GM21786 (cell line): Measurements from ENCODE around the gene IL1RN.

Experiments used
- ATAC-seq: cut with Tn5 transposase; IDR thresholded peaks from one replicate; pipeline ENCODE4 v1.9.1; 2021; ENCODE audit not compliant: unreplicated experiment

Gene IL1RN

GRCh38 chr2:113102133-113102532 lies 25.3 kb upstream of the IL1RN start:
- no peak for ATAC-seq

- no peak for ATAC-seq
Observed at GRCh38 chr2:113103277-113103676, 24.1 kb upstream of the IL1RN start.

GRCh38 chr2:113104054-113104611 lies 23.3 kb upstream of the IL1RN start:
- no peak for ATAC-seq

GRCh38 chr2:113105047-113105785 lies 22.2 kb upstream of the IL1RN start:
- ATAC-seq, result no peak

GRCh38 chr2:113111121-113111520 lies 16.3 kb upstream of the IL1RN start:
- ATAC-seq, result no peak

- ATAC-seq, result no peak
Observed at GRCh38 chr2:113111823-113112287, 15.5 kb upstream of the IL1RN start.

GRCh38 chr2:113112441-113112840 lies 15.0 kb upstream of the IL1RN start:
- ATAC-seq, result no peak

GRCh38 chr2:113112871-113113270 lies 14.5 kb upstream of the IL1RN start:
- ATAC-seq, result no peak

- no peak for ATAC-seq
Observed at GRCh38 chr2:113113807-113114206, 13.6 kb upstream of the IL1RN start.

GRCh38 chr2:113114224-113114945 lies 13.0 kb upstream of the IL1RN start:
- no peak for ATAC-seq

GRCh38 chr2:113114996-113115395 lies 12.4 kb upstream of the IL1RN start:
- ATAC-seq, result no peak

GRCh38 chr2:113116100-113116958 lies 11.1 kb upstream of the IL1RN start:
- ATAC-seq, result peak; percentile 62

- no peak for ATAC-seq
Observed at GRCh38 chr2:113117541-113118262, 9.7 kb upstream of the IL1RN start.

- no peak for ATAC-seq
Observed at GRCh38 chr2:113118263-113118657, 9.1 kb upstream of the IL1RN start.

- no peak for ATAC-seq
Observed at GRCh38 chr2:113119111-113119510, 8.3 kb upstream of the IL1RN start.

- ATAC-seq, result no peak
Observed at GRCh38 chr2:113120861-113121260, 6.5 kb upstream of the IL1RN start.

- no peak for ATAC-seq
Observed at GRCh38 chr2:113122364-113122763, 5.0 kb upstream of the IL1RN start.

- no peak for ATAC-seq
Observed at GRCh38 chr2:113123726-113124125, 3.7 kb upstream of the IL1RN start.

- ATAC-seq, result peak; percentile 51
Observed at GRCh38 chr2:113124181-113124961, 3.0 kb upstream of the IL1RN start.
